ENCODE results near the gene PAIP2B.

The PAIP2B gene

DNA sequence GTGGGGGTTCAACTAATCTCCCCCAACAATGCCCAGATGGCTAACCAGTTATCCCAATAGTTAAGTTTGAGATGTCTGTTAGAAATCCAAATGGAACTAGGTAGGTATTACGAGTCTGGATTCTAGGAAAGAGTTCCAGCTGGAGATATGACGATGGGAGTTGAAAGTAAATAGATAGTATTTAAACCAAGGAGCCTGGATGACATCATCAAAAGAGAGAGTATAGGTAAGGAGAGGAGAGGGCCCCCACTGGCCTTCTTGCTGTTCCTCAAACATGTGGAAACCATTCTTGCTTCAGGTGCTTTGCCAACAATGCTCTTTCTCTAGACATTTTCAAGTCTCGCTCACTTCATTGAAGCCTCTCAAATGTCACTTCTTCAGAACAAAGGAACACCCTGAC, 26.0 kb upstream of the PAIP2B start:
- Histone ChIP-seq H3K9me3 (ENCODE audit: control insufficient read depth, insufficient read depth, low read length) (no peaks in the 10 kb centered on the region), H3K79me2 (ENCODE audit: control insufficient read depth, low read length) (no peaks in the 10 kb centered on the region), H3F3A (ENCODE audit: control insufficient read depth, insufficient read depth) (no peaks in the 10 kb centered on the region), H3K4me2 (ENCODE audit: low read length) (no peak overlapping the region), H3K27ac (ENCODE audit: low read depth, low read length) (no peak overlapping the region), H3K27me3 (ENCODE audit: control insufficient read depth, low read length) (peaks cover 10% of the 10 kb centered on the region; the same call in 1 of the 2 replicates), H4K20me1 (ENCODE audit: control insufficient read depth, insufficient read depth, low read depth, low read length) (no peaks in the 10 kb centered on the region), H3K4me3 (ENCODE audit: low read length) (no peak overlapping the region), H3K4me1 (ENCODE audit: control insufficient read depth, low read length) (no peaks in the 10 kb centered on the region), H3K9me2 (replicated peaks; ENCODE audit: control insufficient read depth, low read length) (no peaks in the 10 kb centered on the region), H3K36me3 (ENCODE audit: control insufficient read depth, low read length) (no peaks in the 10 kb centered on the region)
- no peak for TF ChIP-seq EZH2phosphoT487 (IDR thresholded peaks at IDR 0.05; ENCODE audit: borderline replicate concordance, low read length)
- TF ChIP-seq, protein P1, sequence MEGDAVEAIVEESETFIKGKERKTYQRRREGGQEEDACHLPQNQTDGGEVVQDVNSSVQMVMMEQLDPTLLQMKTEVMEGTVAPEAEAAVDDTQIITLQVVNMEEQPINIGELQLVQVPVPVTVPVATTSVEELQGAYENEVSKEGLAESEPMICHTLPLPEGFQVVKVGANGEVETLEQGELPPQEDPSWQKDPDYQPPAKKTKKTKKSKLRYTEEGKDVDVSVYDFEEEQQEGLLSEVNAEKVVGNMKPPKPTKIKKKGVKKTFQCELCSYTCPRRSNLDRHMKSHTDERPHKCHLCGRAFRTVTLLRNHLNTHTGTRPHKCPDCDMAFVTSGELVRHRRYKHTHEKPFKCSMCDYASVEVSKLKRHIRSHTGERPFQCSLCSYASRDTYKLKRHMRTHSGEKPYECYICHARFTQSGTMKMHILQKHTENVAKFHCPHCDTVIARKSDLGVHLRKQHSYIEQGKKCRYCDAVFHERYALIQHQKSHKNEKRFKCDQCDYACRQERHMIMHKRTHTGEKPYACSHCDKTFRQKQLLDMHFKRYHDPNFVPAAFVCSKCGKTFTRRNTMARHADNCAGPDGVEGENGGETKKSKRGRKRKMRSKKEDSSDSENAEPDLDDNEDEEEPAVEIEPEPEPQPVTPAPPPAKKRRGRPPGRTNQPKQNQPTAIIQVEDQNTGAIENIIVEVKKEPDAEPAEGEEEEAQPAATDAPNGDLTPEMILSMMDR (IDR thresholded peaks at IDR 0.05; ENCODE audit: low read depth, low read length, poor library complexity, severe bottlenecking) = no peak

DNA sequence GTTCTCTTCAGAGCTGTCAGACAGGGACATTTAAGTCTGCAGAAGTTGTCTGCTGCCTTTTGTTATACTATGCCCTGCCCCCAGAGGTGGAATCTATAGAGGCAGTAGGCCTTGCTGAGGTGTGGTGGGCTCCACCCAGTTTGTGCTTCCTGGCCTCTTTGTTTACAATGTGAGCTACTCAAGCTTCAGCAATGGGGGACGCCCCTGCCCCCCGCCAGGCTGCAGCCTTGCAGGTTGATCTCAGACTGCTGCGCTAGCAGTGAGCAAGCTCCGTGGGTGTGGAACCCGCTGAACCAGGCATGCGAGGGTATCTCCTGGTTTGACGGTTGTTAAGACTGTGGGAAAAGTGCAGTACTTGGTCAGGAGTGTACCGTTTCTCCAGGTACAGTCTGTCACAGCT, 24.0 kb upstream of the PAIP2B start:
- Histone ChIP-seq H3K4me2 (ENCODE audit: low read length) (no peak overlapping the region), H3K9me2 (replicated peaks; ENCODE audit: control insufficient read depth, low read length) (no peaks in the 10 kb centered on the region), H3K4me3 (ENCODE audit: low read length) (no peak overlapping the region), H3K79me2 (ENCODE audit: control insufficient read depth, low read length) (no peaks in the 10 kb centered on the region), H4K20me1 (ENCODE audit: control insufficient read depth, insufficient read depth, low read depth, low read length) (no peaks in the 10 kb centered on the region), H3K36me3 (ENCODE audit: control insufficient read depth, low read length) (no peaks in the 10 kb centered on the region), H3K27me3 (ENCODE audit: control insufficient read depth, low read length) (peaks cover 4% of the 10 kb centered on the region; the same call in 1 of the 2 replicates), H3K9me3 (ENCODE audit: control insufficient read depth, insufficient read depth, low read length) (no peaks in the 10 kb centered on the region), H3F3A (ENCODE audit: control insufficient read depth, insufficient read depth) (no peaks in the 10 kb centered on the region), H3K27ac (ENCODE audit: low read depth, low read length) (no peak overlapping the region), H3K4me1 (ENCODE audit: control insufficient read depth, low read length) (no peaks in the 10 kb centered on the region)
- TF ChIP-seq, protein P1 (IDR thresholded peaks at IDR 0.05; ENCODE audit: low read depth, low read length, poor library complexity, severe bottlenecking) = no peak
- TF ChIP-seq EZH2phosphoT487 (IDR thresholded peaks at IDR 0.05; ENCODE audit: borderline replicate concordance, low read length) = no peak

DNA sequence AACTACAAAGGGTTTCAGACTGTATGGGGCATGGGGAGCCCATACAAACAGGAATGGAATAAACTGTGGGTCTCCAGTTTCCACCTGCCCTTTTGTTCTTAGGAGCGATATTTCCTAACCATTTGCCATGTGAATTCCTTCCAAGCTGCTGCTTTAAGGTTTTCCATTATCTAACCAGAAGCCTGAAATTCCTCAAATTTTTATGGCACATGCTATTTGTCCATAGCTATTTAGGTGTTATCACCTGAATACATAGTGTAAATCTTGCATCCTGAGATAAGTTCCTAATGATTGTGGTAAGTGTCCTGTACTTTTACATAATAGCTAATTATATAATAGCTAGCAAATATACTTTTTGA, 17.4 kb upstream of the PAIP2B start:
- Histone ChIP-seq H3K27me3 (ENCODE audit: control insufficient read depth, low read length) (peaks cover 15% of the 10 kb centered on the region), H3F3A (ENCODE audit: control insufficient read depth, insufficient read depth) (no peaks in the 10 kb centered on the region), H3K79me2 (ENCODE audit: control insufficient read depth, low read length) (no peaks in the 10 kb centered on the region), H3K4me2 (ENCODE audit: low read length) (no peak overlapping the region), H4K20me1 (ENCODE audit: control insufficient read depth, insufficient read depth, low read depth, low read length) (no peaks in the 10 kb centered on the region), H3K4me3 (ENCODE audit: low read length) (no peak overlapping the region), H3K27ac (ENCODE audit: low read depth, low read length) (no peak overlapping the region), H3K36me3 (ENCODE audit: control insufficient read depth, low read length) (no peaks in the 10 kb centered on the region), H3K4me1 (ENCODE audit: control insufficient read depth, low read length) (no peaks in the 10 kb centered on the region), H3K9me2 (replicated peaks; ENCODE audit: control insufficient read depth, low read length) (no peaks in the 10 kb centered on the region), H3K9me3 (ENCODE audit: control insufficient read depth, insufficient read depth, low read length) (no peaks in the 10 kb centered on the region)
- TF ChIP-seq EZH2phosphoT487 (IDR thresholded peaks at IDR 0.05; ENCODE audit: borderline replicate concordance, low read length) = no peak
- TF ChIP-seq, protein P1 (IDR thresholded peaks at IDR 0.05; ENCODE audit: low read depth, low read length, poor library complexity, severe bottlenecking) = no peak

All from DOHH2 (cell line).